HFFc6 (cell line): ENCODE results near the gene SULT1C4. TPM values are rescaled to one million over a fixed set of nuclear protein-coding genes. Genes with fewer than 3 reads are reported as not detected.
A peak's percentile ranks its signal among the peaks of the same experiment; 100 is the strongest.

Source experiments
- DNase-seq: peaks from one replicate; pipeline ENCODE4 v3.0.0-alpha.2; 2018
- H3K27ac Mint-ChIP-seq: 2 replicates; pipeline ENCODE4 v1.8.0; 2020; ENCODE audit warnings: mild to moderate bottlenecking, mixed read lengths
- H3K27me3 Mint-ChIP-seq: 2 replicates; pipeline ENCODE4 v1.8.0; 2021; ENCODE audit warnings: mild to moderate bottlenecking, moderate library complexity, mixed read lengths; ENCODE audit not compliant: insufficient read depth
- H3K36me3 Mint-ChIP-seq: 2 replicates; pipeline ENCODE4 v1.8.0; 2021; ENCODE audit warnings: low read depth, mixed read lengths
- H3K4me1 Mint-ChIP-seq: 2 replicates; pipeline ENCODE4 v1.8.0; 2020; ENCODE audit warnings: low read depth, mixed read lengths
- H3K4me3 Mint-ChIP-seq: 2 replicates; pipeline ENCODE4 v1.8.0; 2020; ENCODE audit warnings: mild to moderate bottlenecking, moderate library complexity, mixed read lengths
- H3K9me3 Mint-ChIP-seq: 2 replicates; pipeline ENCODE4 v1.8.0; 2020; ENCODE audit warnings: mild to moderate bottlenecking, mixed read lengths
- CTCF ChIP-seq: fragments of 200-600 bp; sonication (generic); IDR thresholded peaks from 2 replicates; pipeline ENCODE4 v1.5.0; 2021; ENCODE audit warnings: antibody characterized with exemption, mild to moderate bottlenecking
- total RNA-seq, 6 experiments: library from RNA; stranded (reverse); fragmentation: NEBNext Ultra II Directional; extraction: Animal tissue kit (Norgen Biotek cat#: 25700); gene quantifications; 2 replicates in 1 of 6; 3 replicates in 5 of 6; pipeline ENCODE4 v1.2.3, GENCODE V29; 2021

Gene SULT1C4
- total RNA-seq, 6 experiments from 2014 or later, result not detected

DNA sequence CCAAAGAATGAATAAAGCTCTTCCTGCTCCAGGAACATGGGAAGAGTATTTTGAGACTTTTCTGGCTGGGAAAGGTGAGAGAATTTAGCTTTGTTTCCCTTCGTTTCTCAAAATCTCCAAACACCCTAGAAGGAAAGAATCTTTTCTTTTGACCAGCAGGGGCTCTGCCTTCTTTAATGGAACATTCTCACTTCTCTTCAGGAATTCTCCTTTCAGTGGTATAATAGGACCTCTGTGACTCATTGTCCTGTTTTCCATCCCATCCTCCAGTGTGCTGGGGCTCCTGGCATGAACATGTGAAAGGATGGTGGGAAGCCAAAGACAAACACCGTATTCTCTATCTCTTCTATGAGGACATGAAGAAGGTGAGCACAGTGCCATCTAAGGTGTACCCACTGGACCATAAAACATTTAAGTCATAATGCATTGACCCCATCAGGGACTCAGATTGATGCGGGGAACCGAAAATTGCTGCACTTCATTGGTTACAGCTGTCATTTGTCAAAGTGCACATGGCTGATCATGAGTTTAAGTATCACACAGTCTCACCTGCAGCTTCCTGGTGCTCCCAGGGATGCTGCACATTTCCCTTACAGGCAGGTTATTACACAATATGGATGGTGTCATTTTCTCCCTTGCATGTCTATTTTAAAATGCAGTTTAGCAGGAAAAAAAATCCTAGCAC, 5.5 kb downstream of the SULT1C4 start:
- H3K9me3 Mint-ChIP-seq, result no peaks in the 10 kb centered on the region
- peaks cover 50% of the 10 kb centered on the region for H3K4me1 Mint-ChIP-seq
- no peak overlapping the region for H3K4me3 Mint-ChIP-seq
- no peak overlapping the region for H3K27ac Mint-ChIP-seq
- no peaks in the 10 kb centered on the region for H3K36me3 Mint-ChIP-seq
- H3K27me3 Mint-ChIP-seq, result no peaks in the 10 kb centered on the region
- TF ChIP-seq CTCF, result peak; percentile 59
- peak; percentile 25 for DNase-seq

DNA sequence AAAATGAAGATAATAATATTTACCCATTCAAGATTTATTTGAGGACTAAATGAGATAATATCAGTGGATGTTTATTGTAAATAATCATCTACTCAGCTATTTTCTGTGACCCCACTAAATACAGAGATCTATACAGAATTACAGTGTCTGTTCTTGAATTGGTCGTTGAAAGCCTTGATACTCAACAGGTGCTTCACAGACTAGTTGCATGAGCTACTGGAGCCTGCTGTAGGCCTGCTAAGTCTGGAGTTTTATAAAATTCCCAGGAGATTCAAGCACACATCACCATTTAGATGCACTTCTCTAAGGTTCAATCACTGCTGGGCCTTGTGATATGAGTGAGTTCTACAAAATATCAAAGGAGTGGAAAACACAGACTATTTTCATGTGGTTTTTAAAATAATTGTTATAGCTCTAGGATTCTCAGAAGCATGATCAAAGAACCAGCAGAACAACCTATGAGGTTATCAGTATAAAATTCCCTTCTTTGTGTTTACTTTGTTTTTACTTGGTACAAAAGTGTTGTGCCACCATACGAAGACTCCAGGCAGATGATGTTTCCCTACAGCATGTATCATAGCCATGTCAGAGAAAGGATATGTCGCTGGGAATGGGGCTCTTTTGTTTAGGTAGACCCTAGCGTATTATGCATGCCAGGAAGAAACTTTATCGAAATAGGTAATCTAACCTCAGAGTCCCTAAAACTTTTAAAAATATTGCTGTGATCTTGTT, 7.1 kb downstream of the SULT1C4 start:
- Mint-ChIP-seq H3K27ac (no peak overlapping the region), H3K36me3 (no peaks in the 10 kb centered on the region), H3K27me3 (no peaks in the 10 kb centered on the region), H3K4me3 (no peak overlapping the region), H3K4me1 (peaks cover 55% of the 10 kb centered on the region), H3K9me3 (no peaks in the 10 kb centered on the region)
- DNase-seq, result no peak
- TF ChIP-seq CTCF, result no peak

GRCh38 chr2:108385411-108386071, 7.8 kb downstream of the SULT1C4 start:
- Mint-ChIP-seq H3K27me3 (no peaks in the 10 kb centered on the region), H3K36me3 (no peaks in the 10 kb centered on the region), H3K4me3 (no peak overlapping the region), H3K27ac (no peak overlapping the region), H3K4me1 (peaks cover 55% of the 10 kb centered on the region), H3K9me3 (no peaks in the 10 kb centered on the region)
- DNase-seq, result no peak
- TF ChIP-seq CTCF, result no peak

DNA sequence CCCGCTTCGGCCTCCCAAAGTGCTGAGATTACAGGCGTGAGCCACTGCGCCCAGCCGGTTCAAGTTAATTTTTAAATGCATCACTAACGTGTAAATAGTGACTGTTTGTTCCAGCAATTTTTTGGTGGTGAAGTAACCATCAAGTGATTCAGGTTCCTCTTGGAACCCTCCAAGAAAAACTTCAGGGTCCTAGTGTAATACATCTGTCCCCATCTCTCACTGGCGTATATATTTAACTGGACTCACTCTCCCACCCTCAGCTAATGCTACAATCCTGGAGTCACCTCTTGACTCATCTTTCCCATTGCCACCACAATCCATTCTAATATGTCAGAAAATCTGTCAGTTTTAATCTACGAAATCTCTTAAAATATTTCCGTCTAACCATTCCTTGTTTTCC, 10.3 kb downstream of the SULT1C4 start:
- no peak for TF ChIP-seq CTCF
- H3K4me3 Mint-ChIP-seq, result peak overlapping the region; percentile 0; the same call in 1 of the 2 replicates
- H3K27ac Mint-ChIP-seq, result peak overlapping the region; percentile 28; the same call in 1 of the 2 replicates
- H3K27me3 Mint-ChIP-seq, result no peaks in the 10 kb centered on the region
- peak; percentile 61 for DNase-seq
- peaks cover 3% of the 10 kb centered on the region; the same call in 1 of the 2 replicates for H3K36me3 Mint-ChIP-seq
- peaks cover 8% of the 10 kb centered on the region for H3K9me3 Mint-ChIP-seq
- peaks cover 43% of the 10 kb centered on the region for H3K4me1 Mint-ChIP-seq

DNA sequence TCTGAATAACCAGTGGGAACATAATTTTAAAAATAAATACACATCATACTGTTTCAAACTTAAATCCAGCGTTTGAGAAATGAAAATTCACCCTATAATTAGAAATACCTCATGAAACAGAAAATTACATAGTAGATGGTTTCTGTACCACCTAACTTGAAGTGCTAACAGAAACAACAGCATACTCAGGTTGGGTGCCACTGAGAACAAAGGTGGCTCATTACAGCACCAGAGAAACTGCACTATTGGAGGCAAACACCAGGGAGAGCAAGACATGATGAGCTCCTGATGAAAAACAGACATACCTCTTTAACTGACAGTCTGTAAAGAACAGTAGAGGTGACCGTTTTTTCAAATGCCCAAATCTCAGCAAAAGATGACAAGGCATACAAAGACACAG, 12.6 kb downstream of the SULT1C4 start:
- H3K4me1 Mint-ChIP-seq, result peaks cover 35% of the 10 kb centered on the region

More for the DNA sequence above, 12.6 kb downstream of the SULT1C4 start:
- no peaks in the 10 kb centered on the region for H3K27me3 Mint-ChIP-seq
- no peak overlapping the region for H3K4me3 Mint-ChIP-seq
- H3K36me3 Mint-ChIP-seq, result peaks cover 5% of the 10 kb centered on the region; the same call in 1 of the 2 replicates
- TF ChIP-seq CTCF, result no peak
- no peak for DNase-seq
- H3K27ac Mint-ChIP-seq, result no peak overlapping the region
- peaks cover 11% of the 10 kb centered on the region for H3K9me3 Mint-ChIP-seq
